ENCODE results near the gene KMT2A.

Gene KMT2A

DNA sequence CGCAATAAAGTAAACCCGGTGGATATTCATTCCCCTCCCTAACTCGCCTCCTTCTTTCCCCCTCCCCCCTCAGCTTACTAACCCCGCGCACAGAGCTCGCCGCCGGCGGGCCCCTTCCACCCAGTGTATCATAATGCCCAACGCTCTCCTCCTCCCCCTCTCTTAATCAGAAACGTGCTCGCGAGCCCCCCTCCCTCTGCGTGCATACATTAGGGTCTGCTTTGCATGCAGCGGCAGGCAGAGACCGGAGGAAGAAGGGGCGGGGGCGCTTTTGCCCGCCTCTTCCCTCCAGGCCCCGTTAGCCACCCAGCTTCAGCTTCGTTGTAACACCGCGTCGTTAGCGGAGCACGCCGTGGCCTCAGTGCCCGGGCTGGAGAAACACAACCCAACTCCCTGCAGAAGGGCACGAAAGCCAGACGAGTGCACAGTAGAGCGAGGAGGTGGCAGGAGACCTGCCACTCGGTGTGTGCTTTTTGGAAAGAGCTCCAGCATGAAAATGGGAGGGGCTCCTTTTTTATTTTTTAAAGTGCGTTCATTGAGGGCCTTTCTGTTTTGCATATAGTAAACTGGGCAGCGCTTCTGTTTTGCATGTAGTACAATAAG is 901 bp upstream of the KMT2A start:
- Histone ChIP-seq H3K4me2 (ENCODE audit: low read depth, low read length) (peak overlapping the region; percentile 99), H3K36me3 (replicated peaks; ENCODE audit: insufficient read depth, low read length) (no peaks in the 10 kb centered on the region), H4K20me1 (ENCODE audit: insufficient read depth, low read length) (peaks cover 17% of the 10 kb centered on the region; the same call in 1 of the 2 replicates), H3K79me2 (ENCODE audit: low read length) (peaks cover 39% of the 10 kb centered on the region), H2AFZ (ENCODE audit: low read length) (peak overlapping the region; percentile 75), H3K9me3 (replicated peaks; ENCODE audit: insufficient read depth, low read length) (no peaks in the 10 kb centered on the region), H3K27ac (ENCODE audit: low read length) (peak overlapping the region; percentile 89; the same call in 1 of the 2 replicates), H3K4me1 (ENCODE audit: low read length) (peaks cover 12% of the 10 kb centered on the region), H3F3A (ENCODE audit: insufficient read depth, low read length) (peaks cover 31% of the 10 kb centered on the region; the same call in 1 of the 2 replicates), H3K27me3 (replicated peaks; ENCODE audit: insufficient read depth, low read length) (no peaks in the 10 kb centered on the region), H3K4me3 (ENCODE audit: low read length) (peak overlapping the region; percentile 78), H3K9me2 (replicated peaks; ENCODE audit: insufficient read depth, low read length) (no peaks in the 10 kb centered on the region), H3K9ac (ENCODE audit: low read length) (peak overlapping the region; percentile 85)
- TF ChIP-seq EZH2phosphoT487 (IDR thresholded peaks at IDR 0.05; ENCODE audit: low read length) (no peak), EZH2 (optimal IDR thresholded peaks at IDR 0.05; ENCODE audit: low read depth, low read length) (no peak)
- TF ChIP-seq, protein P1, sequence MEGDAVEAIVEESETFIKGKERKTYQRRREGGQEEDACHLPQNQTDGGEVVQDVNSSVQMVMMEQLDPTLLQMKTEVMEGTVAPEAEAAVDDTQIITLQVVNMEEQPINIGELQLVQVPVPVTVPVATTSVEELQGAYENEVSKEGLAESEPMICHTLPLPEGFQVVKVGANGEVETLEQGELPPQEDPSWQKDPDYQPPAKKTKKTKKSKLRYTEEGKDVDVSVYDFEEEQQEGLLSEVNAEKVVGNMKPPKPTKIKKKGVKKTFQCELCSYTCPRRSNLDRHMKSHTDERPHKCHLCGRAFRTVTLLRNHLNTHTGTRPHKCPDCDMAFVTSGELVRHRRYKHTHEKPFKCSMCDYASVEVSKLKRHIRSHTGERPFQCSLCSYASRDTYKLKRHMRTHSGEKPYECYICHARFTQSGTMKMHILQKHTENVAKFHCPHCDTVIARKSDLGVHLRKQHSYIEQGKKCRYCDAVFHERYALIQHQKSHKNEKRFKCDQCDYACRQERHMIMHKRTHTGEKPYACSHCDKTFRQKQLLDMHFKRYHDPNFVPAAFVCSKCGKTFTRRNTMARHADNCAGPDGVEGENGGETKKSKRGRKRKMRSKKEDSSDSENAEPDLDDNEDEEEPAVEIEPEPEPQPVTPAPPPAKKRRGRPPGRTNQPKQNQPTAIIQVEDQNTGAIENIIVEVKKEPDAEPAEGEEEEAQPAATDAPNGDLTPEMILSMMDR (IDR thresholded peaks at IDR 0.05; ENCODE audit: low read length): no peak
- DNase-seq: peak; percentile 77

DNA sequence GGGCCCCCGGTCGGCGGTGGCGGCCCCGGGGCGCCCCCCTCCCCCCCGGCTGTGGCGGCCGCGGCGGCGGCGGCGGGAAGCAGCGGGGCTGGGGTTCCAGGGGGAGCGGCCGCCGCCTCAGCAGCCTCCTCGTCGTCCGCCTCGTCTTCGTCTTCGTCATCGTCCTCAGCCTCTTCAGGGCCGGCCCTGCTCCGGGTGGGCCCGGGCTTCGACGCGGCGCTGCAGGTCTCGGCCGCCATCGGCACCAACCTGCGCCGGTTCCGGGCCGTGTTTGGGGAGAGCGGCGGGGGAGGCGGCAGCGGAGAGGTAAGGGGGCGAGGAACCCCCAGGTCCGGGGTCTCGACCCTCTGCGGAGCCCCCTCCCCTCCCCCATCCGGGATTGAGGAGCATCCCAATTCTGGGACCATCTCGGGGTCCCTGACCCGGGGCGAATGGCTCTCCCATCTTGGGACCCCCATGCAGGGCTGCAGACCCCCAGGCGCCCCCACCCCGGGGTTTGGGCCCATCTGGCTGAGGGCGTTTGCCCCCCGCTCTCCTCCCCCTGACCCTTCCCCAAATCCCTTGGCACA is 431 bp downstream of the KMT2A start:
- H3K9me3 ChIP-seq (replicated peaks; ENCODE audit: insufficient read depth, low read length): no peaks in the 10 kb centered on the region
- H3K4me2 ChIP-seq (ENCODE audit: low read depth, low read length): peak overlapping the region; percentile 83
- no peak for TF ChIP-seq EZH2 (optimal IDR thresholded peaks at IDR 0.05; ENCODE audit: low read depth, low read length)
- TF ChIP-seq, protein P1 (IDR thresholded peaks at IDR 0.05; ENCODE audit: low read length): no peak
- no peak for TF ChIP-seq EZH2phosphoT487 (IDR thresholded peaks at IDR 0.05; ENCODE audit: low read length)
- peak overlapping the region; percentile 24; the same call in 1 of the 2 replicates for H3K27ac ChIP-seq (ENCODE audit: low read length)
- no peaks in the 10 kb centered on the region for H3K27me3 ChIP-seq (replicated peaks; ENCODE audit: insufficient read depth, low read length)
- peak; percentile 20 for DNase-seq
- H3K9me2 ChIP-seq (replicated peaks; ENCODE audit: insufficient read depth, low read length): no peaks in the 10 kb centered on the region
- peak overlapping the region; percentile 89 for H3K4me3 ChIP-seq (ENCODE audit: low read length)
- no peaks in the 10 kb centered on the region for H3K36me3 ChIP-seq (replicated peaks; ENCODE audit: insufficient read depth, low read length)
- H3K4me1 ChIP-seq (ENCODE audit: low read length): peaks cover 12% of the 10 kb centered on the region
- peak overlapping the region; percentile 70; the same call in 1 of the 2 replicates for H3K9ac ChIP-seq (ENCODE audit: low read length)
- peaks cover 31% of the 10 kb centered on the region; the same call in 1 of the 2 replicates for H3F3A ChIP-seq (ENCODE audit: insufficient read depth, low read length)
- H4K20me1 ChIP-seq (ENCODE audit: insufficient read depth, low read length): peaks cover 28% of the 10 kb centered on the region
- H2AFZ ChIP-seq (ENCODE audit: low read length): 0 out of 2 replicates have a peak overlapping the region, but pooled peaks have one; percentile 32
- H3K79me2 ChIP-seq (ENCODE audit: low read length): peaks cover 52% of the 10 kb centered on the region

DNA sequence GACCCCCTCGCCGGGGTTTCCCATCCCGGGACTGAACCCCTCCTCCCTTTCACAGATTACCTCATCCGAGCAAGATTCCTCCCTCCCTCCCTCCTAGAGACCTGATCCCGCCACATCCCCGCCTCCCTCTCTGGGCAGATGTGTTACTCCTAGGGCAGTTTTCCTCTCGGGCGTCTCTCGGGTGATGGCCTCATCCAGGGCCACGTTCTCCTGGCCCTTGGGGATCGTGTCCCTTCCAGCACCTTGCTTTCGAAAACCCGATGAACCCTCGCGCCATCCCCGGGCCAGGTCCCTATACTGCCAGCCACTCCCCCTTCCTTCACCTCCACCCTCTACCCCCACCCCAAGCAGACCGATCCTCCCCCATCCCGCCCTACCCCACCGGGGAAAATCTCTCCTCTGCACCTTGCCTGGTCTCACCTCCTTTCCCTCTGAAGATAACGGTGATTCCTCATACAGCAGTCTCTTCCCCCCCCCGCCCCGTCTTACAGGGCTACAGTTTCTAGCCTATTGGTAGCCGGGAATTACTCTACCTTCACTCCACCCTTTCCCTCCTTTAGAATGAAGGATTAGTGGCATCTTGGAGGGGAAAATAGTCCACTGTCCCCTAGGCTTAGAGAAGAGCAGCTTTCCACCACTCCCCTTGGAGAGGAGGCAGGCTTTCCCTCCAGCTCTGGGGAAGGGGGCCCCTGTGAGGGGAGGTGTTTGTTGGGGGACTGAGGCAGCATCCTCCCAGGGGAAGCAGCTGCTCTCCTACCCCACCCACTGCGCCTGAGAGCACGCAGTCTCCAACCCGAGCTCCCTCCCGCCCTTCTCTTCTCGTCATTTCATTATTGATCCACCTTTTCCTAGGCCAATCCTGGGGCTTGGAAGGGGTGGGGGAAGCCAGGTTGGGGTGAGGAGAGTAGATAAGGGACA is 1.2 kb downstream of the KMT2A start:
- no peak for TF ChIP-seq EZH2 (optimal IDR thresholded peaks at IDR 0.05; ENCODE audit: low read depth, low read length)
- TF ChIP-seq, protein P1 (IDR thresholded peaks at IDR 0.05; ENCODE audit: low read length): no peak
- no peak for TF ChIP-seq EZH2phosphoT487 (IDR thresholded peaks at IDR 0.05; ENCODE audit: low read length)
- Histone ChIP-seq H4K20me1 (ENCODE audit: insufficient read depth, low read length) (peaks cover 33% of the 10 kb centered on the region), H3K9me3 (replicated peaks; ENCODE audit: insufficient read depth, low read length) (no peaks in the 10 kb centered on the region), H3K9ac (ENCODE audit: low read length) (peak overlapping the region; percentile 70; the same call in 1 of the 2 replicates), H3K27me3 (replicated peaks; ENCODE audit: insufficient read depth, low read length) (no peaks in the 10 kb centered on the region), H3K4me3 (ENCODE audit: low read length) (peak overlapping the region; percentile 89), H3K79me2 (ENCODE audit: low read length) (peaks cover 60% of the 10 kb centered on the region), H3K4me1 (ENCODE audit: low read length) (peaks cover 12% of the 10 kb centered on the region), H2AFZ (ENCODE audit: low read length) (no peak overlapping the region), H3K36me3 (replicated peaks; ENCODE audit: insufficient read depth, low read length) (no peaks in the 10 kb centered on the region), H3F3A (ENCODE audit: insufficient read depth, low read length) (peaks cover 31% of the 10 kb centered on the region; the same call in 1 of the 2 replicates), H3K27ac (ENCODE audit: low read length) (peak overlapping the region; percentile 42; the same call in 1 of the 2 replicates), H3K9me2 (replicated peaks; ENCODE audit: insufficient read depth, low read length) (no peaks in the 10 kb centered on the region), H3K4me2 (ENCODE audit: low read depth, low read length) (peak overlapping the region; percentile 83)
- DNase-seq: peak; percentile 12
